Retinal pigment epithelial cell (primary cell): ENCODE results near the gene SEBOX.

ENCODE experiments used
- DNase-seq: peaks from one replicate; pipeline ENCODE4 v3.0.0-alpha.2; 2010; ENCODE audit warnings: low read depth
- H3K4me3 ChIP-seq: 2 replicates; pipeline ENCODE4 v1.5.1; 2011; ENCODE audit warnings: mild to moderate bottlenecking, low read length, control low read depth, moderate library complexity
- TF ChIP-seq, protein P1 (sequence below): conservative IDR thresholded peaks from 2 replicates; pipeline ENCODE4 v1.5.1; 2011; ENCODE audit warnings: low read depth, low read length, control low read depth, inconsistent platforms

The SEBOX gene

DNA sequence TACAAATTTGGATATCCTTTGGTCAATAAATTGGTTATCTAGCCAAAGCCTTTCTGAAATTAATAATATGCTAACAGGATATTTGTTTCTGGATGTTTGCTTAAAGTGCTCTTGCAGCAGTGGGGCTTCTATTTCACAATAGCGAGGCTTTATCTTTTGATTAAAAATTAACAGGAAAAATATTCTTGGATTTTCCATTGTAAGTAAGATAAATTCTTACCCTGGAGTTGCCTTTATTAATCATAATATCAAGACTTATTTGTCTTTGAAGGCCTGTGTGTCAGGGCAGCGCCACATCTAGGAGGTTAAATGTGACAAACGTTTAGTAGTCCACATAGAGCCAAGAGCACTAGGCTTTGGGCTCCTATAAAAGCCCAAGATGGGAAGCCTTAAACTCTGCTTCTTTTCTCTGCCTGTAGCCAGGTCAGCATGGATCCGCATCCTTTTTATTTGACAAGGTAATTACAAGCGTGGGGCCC is 40.7 kb downstream of the SEBOX start:
- TF ChIP-seq, protein P1, sequence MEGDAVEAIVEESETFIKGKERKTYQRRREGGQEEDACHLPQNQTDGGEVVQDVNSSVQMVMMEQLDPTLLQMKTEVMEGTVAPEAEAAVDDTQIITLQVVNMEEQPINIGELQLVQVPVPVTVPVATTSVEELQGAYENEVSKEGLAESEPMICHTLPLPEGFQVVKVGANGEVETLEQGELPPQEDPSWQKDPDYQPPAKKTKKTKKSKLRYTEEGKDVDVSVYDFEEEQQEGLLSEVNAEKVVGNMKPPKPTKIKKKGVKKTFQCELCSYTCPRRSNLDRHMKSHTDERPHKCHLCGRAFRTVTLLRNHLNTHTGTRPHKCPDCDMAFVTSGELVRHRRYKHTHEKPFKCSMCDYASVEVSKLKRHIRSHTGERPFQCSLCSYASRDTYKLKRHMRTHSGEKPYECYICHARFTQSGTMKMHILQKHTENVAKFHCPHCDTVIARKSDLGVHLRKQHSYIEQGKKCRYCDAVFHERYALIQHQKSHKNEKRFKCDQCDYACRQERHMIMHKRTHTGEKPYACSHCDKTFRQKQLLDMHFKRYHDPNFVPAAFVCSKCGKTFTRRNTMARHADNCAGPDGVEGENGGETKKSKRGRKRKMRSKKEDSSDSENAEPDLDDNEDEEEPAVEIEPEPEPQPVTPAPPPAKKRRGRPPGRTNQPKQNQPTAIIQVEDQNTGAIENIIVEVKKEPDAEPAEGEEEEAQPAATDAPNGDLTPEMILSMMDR, result no peak
- no peak overlapping the region for H3K4me3 ChIP-seq

DNA sequence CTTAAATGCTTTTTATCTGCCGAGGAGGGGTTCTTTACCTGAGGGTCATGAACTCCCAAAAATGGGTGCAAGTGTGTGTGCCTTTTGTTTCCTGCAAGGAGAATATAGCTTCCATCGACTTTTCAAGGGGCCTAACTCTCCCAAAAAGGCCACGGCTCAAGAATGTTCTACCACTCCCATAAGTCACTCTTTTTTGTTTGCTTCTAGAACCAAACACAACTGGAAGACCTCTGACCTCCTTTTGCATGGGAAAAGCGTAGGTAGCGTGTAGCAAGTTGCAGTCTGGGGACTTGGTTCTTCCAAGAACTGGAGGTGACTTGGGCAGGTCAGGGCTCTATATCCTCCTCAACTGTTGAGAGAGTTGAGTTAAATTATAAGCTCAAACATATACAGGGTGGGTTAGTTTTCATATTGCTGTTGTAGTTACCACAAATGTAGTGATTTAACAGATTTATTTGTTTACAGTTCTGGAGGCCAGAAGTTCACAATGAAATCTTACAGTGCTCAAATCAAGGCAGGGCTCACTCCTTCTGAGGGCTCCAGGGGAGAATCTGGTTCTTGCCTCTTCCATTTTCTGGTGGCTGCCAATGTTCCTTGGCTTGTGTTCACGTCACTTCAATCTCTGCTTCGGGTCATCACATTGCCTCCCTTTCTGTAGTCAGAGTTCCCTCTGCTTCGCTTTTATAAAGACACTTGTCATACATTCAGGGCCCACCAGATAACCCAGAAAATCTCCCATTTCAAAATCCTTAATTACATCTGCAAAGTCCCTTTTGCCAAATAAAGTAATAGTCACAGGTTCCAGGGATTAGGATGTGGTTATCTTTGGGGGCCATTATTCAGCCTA is 44.6 kb downstream of the SEBOX start:
- H3K4me3 ChIP-seq, result peak overlapping the region; percentile 76
- no peak for DNase-seq
- TF ChIP-seq, protein P1, result no peak

More for the DNA sequence above, 40.7 kb downstream of the SEBOX start:
- DNase-seq, result no peak

GRCh38 chr17:28319598-28319935 is 45.4 kb downstream of the SEBOX start:
- TF ChIP-seq, protein P1, result no peak
- DNase-seq, result no peak
- H3K4me3 ChIP-seq, result peak overlapping the region; percentile 76

GRCh38 chr17:28318759-28319597 is 46.0 kb downstream of the SEBOX start, which contains the start of gene TMEM97:
Gene TMEM97 (plus strand): TSS chr17:28319200. CDS start chr17:28319240, 40 bp downstream.
- DNase-seq, result peak; percentile 91
- H3K4me3 ChIP-seq, result peak within 1 kb of the TSS; percentile 76
- TF ChIP-seq, protein P1, result peak; percentile 14

DNA sequence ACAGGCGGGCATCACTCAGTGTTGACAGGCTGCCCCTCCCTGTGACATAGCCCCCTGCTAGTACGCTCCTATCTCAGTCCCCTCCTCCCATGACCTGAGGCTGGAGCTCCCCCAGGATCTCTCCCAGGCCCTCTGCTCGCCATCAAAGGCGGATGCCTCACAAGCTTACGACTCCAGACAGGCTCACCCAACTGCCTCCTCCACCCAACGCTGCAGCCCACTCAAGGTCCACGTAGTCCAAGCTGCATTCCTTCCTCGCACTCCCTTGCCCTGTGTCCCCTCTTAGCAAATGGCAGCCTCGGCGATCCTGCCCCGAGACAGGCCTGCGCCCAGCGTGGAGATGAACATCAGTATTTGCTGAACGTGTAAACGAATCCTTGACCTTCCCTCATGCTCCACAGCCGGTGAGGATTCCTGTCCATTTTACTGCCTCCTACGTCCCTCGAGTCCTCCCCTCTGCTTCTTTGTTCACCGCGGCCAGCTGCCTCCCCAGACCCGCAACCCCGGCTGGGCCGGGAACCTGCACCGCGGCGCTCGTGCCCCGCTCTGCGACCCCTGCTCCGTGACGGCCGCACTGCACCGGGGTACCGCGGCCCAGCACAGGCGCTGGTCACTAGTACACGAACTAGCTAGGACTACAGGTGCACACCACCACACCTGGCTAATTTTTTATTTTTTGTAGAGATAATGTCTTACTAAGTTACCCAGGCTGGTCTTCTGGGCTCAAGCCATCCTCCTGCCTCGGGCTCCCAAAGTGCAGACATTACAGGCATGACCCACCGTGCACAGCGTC is 46.8 kb downstream of the SEBOX start:
- DNase-seq, result no peak
- TF ChIP-seq, protein P1, result no peak
- H3K4me3 ChIP-seq, result peak overlapping the region; percentile 76

DNA sequence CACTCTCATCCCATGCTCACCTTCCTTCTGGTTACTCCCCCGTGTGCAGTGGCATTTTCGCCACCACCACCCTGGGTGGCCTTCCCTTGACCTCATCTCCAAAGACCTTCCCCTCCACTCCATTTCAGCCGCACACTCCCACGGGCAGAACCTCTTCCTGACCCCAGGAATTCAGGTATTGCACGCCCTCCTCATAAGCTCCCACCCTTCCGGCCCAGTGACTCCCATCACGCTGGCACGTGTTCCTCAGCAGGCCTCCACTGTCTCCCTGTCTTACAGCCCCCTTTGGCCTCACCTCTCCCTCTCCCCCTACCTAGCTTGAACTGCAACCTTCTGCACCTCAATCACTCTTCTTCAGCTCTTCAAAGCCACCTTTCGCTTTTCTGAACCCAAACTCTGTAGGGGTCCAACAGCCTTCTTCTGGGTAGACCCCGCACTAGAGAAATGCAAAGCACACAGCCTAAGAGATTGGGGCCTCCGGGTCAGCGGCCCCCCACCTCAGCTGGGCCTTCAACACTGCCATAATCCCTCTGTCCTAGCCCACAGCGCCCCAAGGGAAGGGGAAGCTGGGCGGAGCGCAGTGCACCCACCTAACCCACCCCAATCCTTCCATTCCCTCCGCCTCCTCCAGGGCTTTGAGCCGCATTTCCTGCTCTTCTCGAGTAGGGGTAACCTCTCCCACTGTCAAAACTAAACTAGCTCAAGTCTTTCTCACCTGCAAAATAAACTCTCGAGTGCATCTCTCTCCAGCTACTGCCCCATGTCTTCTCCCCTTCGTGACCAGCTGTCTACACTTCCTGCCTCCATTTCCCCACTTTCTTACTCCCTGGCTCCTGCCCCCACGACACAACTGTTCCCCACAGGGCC is 47.7 kb downstream of the SEBOX start:
- TF ChIP-seq, protein P1, result no peak
- DNase-seq, result no peak
- no peak overlapping the region for H3K4me3 ChIP-seq
